Measurements from ENCODE around the gene ANKRD29. TPM values are rescaled to one million over a fixed set of nuclear protein-coding genes. Genes with fewer than 3 reads are reported as not detected.

ANKRD29 gene
- total RNA-seq, 6 experiments from 2014 or later = 0.13 to 0.50 (median 0.22) TPM

DNA sequence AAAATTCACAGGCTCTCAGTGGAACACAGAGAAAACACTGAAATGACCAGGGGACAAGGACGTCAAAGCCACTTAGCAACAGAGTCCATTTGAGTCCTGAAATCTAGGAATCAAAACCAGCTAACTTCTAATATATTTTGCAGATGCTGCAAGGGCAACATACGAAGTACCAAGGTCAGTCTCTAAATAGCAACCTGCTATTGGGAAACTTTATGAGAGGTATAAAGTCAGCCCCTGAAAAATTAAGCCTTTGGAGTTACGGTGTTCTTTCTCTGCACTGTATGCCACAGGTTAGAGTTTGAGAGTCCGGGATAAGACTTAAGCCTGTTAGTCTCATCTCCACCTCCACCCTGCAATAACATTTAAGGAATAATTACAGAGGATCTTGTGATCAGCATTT, 89.7 kb downstream of the ANKRD29 start:
- no peak overlapping the region for H3K27ac Mint-ChIP-seq
- no peak overlapping the region for H3K4me3 Mint-ChIP-seq
- TF ChIP-seq, protein P1, sequence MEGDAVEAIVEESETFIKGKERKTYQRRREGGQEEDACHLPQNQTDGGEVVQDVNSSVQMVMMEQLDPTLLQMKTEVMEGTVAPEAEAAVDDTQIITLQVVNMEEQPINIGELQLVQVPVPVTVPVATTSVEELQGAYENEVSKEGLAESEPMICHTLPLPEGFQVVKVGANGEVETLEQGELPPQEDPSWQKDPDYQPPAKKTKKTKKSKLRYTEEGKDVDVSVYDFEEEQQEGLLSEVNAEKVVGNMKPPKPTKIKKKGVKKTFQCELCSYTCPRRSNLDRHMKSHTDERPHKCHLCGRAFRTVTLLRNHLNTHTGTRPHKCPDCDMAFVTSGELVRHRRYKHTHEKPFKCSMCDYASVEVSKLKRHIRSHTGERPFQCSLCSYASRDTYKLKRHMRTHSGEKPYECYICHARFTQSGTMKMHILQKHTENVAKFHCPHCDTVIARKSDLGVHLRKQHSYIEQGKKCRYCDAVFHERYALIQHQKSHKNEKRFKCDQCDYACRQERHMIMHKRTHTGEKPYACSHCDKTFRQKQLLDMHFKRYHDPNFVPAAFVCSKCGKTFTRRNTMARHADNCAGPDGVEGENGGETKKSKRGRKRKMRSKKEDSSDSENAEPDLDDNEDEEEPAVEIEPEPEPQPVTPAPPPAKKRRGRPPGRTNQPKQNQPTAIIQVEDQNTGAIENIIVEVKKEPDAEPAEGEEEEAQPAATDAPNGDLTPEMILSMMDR (IDR thresholded peaks at IDR 0.05) = no peak
- H3K9me3 Mint-ChIP-seq = no peaks in the 10 kb centered on the region
- H3K27me3 Mint-ChIP-seq (ENCODE audit: insufficient read depth) = no peaks in the 10 kb centered on the region
- H3K36me3 Mint-ChIP-seq (ENCODE audit: low read depth) = peaks cover 40% of the 10 kb centered on the region
- peaks cover 23% of the 10 kb centered on the region for H3K4me1 Mint-ChIP-seq (ENCODE audit: low read depth)
- DNase-seq = no peak

DNA sequence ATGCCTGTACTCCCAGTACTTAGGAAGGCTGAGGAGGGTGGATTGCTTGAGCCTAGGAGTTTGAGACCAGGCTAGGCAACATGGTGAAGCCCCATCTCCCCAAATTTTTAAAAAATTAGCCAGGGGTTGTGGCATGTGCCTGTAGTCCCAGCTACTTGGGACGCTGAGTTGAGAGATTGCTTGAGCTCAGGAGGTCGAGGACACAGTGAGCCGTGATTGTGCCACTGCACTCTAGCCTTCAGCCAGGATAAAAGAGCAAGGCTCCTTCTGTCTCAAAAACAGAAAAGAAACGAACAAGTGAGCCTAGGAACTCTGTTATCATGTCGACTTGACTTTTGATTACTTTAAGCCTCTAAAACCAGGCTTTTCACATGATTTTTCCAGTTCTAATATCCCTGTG, 90.1 kb downstream of the ANKRD29 start:
- Mint-ChIP-seq H3K4me3 (no peak overlapping the region), H3K36me3 (ENCODE audit: low read depth) (peaks cover 43% of the 10 kb centered on the region), H3K4me1 (ENCODE audit: low read depth) (peaks cover 23% of the 10 kb centered on the region), H3K9me3 (no peaks in the 10 kb centered on the region), H3K27ac (no peak overlapping the region), H3K27me3 (ENCODE audit: insufficient read depth) (no peaks in the 10 kb centered on the region)
- DNase-seq = no peak
- TF ChIP-seq, protein P1 (IDR thresholded peaks at IDR 0.05) = no peak

DNA sequence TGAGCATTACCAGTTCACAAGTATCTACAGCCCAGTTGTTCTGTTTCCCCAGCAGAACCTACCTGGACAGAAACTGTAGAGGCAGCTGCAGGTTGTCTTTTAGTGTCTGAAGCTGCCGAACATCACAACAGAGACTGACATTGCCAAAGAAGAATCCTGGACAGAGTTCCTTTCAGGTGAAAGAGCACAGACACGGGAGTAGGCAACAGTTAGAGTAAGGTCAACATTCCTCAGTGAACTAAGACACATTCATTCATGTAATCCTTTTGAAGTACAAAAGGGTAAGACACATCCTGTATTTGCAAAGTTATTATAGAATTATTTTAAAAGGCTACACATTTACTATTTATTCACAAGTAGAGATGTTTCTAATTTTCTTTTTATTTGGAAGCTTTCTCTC, 90.7 kb downstream of the ANKRD29 start:
- Mint-ChIP-seq H3K9me3 (no peaks in the 10 kb centered on the region), H3K27ac (no peak overlapping the region), H3K27me3 (ENCODE audit: insufficient read depth) (no peaks in the 10 kb centered on the region), H3K4me1 (ENCODE audit: low read depth) (peaks cover 23% of the 10 kb centered on the region), H3K36me3 (ENCODE audit: low read depth) (peaks cover 48% of the 10 kb centered on the region), H3K4me3 (no peak overlapping the region)
- no peak for DNase-seq
- TF ChIP-seq, protein P1 (IDR thresholded peaks at IDR 0.05) = no peak

DNA sequence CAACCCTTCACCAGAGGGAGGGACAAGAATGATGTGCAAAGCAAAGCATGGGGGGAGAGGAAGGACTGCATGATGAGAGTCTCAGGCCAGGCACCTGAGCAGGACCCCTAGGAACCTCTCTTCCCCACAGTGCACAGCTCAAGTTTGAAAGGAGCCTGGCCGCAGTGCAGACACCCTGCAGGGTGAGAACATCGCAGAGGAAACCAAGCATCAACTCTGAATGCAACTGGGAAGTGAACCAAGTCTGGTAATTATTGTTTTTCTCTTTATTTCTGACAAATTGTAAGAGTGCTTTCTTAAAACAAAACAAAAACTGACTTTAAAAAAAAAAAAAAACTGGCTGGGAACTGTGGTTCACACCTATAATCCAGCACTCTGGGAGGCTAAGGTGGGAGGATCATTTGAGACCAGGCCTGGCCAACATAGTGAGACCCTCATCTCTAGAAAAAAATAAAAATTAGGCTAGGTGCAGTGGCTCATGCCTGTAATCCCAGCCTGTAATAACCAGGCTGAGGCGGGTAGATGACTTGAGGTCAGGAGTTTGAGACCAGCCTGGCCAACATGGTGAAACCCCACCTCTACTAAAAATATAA, 91.7 kb downstream of the ANKRD29 start:
- no peak for DNase-seq
- peaks cover 48% of the 10 kb centered on the region for H3K36me3 Mint-ChIP-seq (ENCODE audit: low read depth)
- H3K27me3 Mint-ChIP-seq (ENCODE audit: insufficient read depth) = no peaks in the 10 kb centered on the region
- H3K4me1 Mint-ChIP-seq (ENCODE audit: low read depth) = peaks cover 23% of the 10 kb centered on the region
- TF ChIP-seq, protein P1 (IDR thresholded peaks at IDR 0.05) = no peak
- no peaks in the 10 kb centered on the region for H3K9me3 Mint-ChIP-seq
- no peak overlapping the region for H3K27ac Mint-ChIP-seq
- H3K4me3 Mint-ChIP-seq = no peak overlapping the region

DNA sequence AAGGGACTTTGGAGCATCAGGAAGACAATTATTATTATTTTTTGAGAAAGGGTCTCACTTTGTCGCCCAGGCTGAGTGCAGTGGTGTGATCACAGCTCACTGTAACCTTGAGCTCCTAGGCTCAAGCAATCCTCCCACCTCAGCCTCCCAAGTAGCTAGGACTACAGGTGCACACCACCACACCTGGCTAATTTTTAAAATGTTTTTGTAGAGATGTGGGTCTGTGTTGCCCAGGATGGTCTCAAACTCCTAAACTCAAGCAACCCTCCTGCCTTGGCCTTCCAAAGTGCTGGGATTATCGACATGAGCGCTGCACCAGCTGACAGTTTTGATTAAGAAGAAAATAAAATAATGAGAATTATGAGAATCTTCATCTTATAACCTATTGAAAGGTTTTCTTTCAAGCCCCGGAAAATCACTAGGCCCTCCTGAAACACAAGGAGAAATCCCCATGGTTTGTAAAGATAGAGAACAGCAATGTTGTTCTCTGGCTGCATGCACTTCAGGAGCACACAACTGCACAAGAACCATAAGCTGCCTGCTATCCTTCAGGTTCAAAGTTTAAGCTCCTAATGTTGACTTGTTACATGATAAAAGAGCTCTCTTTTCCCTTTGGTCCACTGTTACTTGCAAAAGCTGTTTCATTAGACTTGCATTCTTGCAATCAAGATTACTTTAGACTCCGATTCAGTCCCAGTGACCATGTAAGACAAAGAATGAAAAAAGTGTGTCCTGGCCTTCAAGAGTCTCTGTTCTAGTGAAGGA, 93.2 kb downstream of the ANKRD29 start:
- TF ChIP-seq, protein P1 (IDR thresholded peaks at IDR 0.05) = no peak
- DNase-seq = no peak
- Mint-ChIP-seq H3K27me3 (ENCODE audit: insufficient read depth) (no peaks in the 10 kb centered on the region), H3K27ac (no peak overlapping the region), H3K4me3 (no peak overlapping the region), H3K9me3 (no peaks in the 10 kb centered on the region), H3K36me3 (ENCODE audit: low read depth) (peaks cover 58% of the 10 kb centered on the region), H3K4me1 (ENCODE audit: low read depth) (peaks cover 18% of the 10 kb centered on the region)

Data from HFFc6 (cell line).